Spleen (tissue), 7 donors: ENCODE data around the gene ADGRE2.

ENCODE experiments used
- CTCF ChIP-seq, 11 experiments: fragments of 200-600 bp in 7 of 11; fragments of 450-650 bp in 4 of 11; sonication (generic) in 4 of 11; IDR thresholded peaks in 8 of 11; conservative IDR thresholded peaks in 3 of 11; 1 replicate in 7 of 11; 2 replicates in 4 of 11; pipeline versions ENCODE4 v1.4.0 to v1.8.0; 2016 to 2021; ENCODE audit warnings: antibody characterized with exemption in 11 of 11, inconsistent platforms in 4 of 11, mild to moderate bottlenecking in 1 of 11
- POLR2A ChIP-seq, 3 donors: fragments of 450-650 bp; IDR thresholded peaks; one replicate each; pipeline ENCODE4 v1.5.1; 2017; ENCODE audit warnings: antibody characterized with exemption in 3 of 3, mild to moderate bottlenecking in 1 of 3
- donor health status: DM: no; HTN: no; CAD: no; lungs with moderate emphysema.
- donor health status: DM: no; HTN: no; CAD: no.
- donor health status: DM: no; HTN: no; CAD: no.

- TF ChIP-seq CTCF (IDR thresholded peaks at IDR 0.05 in 8 of 11, conservative IDR thresholded peaks at IDR 0.05 in 3 of 11) = no peak
- TF ChIP-seq POLR2A (IDR thresholded peaks at IDR 0.05) = no peak
These were observed 49.8 kb downstream of the ADGRE2 start for GRCh38 chr19:14728595-14728994.
